ENCODE results near the gene SLC26A1. TPM values are rescaled to one million over a fixed set of nuclear protein-coding genes. Genes with fewer than 3 reads are reported as not detected.

SLC26A1 gene
- total RNA-seq, 1 experiment from 2014 or later: 0.09 TPM

DNA sequence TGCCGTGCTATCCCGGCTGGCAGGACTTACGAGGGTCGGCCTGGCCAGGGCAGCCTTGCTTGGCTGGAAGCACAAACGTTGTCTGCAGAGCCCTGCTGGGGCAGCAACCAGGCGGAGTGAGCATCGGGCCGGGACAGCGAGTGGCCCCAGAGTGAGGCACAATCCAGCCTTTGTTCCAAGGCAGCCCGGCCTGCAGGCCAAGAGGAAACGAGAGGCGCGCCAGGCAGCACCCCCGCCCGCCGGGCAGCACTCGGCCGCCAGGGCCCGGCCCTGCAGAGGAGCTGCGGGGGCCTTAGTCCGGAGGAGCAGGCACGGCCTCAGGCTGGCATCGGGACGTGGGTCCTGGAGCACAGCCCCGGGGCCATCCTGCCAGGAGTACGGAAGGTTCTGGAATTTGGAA is 42.3 kb upstream of the SLC26A1 start:
- DNase-seq: no peak
- Histone ChIP-seq H3K27ac (ENCODE audit: insufficient read length, low read depth, low read length) (no peak overlapping the region), H3K79me1 (ENCODE audit: insufficient read depth, low read depth, low read length, poor library complexity, severe bottlenecking) (no peaks in the 10 kb centered on the region), H2AFZ (ENCODE audit: low read length) (no peak overlapping the region), H2BK5ac (ENCODE audit: insufficient read length, low read length) (no peak overlapping the region), H3K56ac (ENCODE audit: insufficient read length, low read depth, low read length) (no peak overlapping the region), H3K9ac (ENCODE audit: extremely low read depth, insufficient read length, low read length) (no peak overlapping the region), H4K91ac (ENCODE audit: insufficient read length, low read depth, low read length) (no peak overlapping the region), H4K5ac (ENCODE audit: insufficient read length, low read depth, low read length) (no peak overlapping the region), H2BK15ac (ENCODE audit: low read depth, low read length) (no peak overlapping the region), H3K4me2 (ENCODE audit: insufficient read depth, insufficient read length, low read length) (no peak overlapping the region), H4K8ac (replicated peaks; ENCODE audit: insufficient read length, low read depth, low read length) (no peak overlapping the region), H2AK5ac (ENCODE audit: insufficient read length, low read length) (no peak overlapping the region), H3K14ac (ENCODE audit: insufficient read depth, low read length) (no peak overlapping the region), H2BK12ac (ENCODE audit: insufficient read length, low read depth, low read length) (no peak overlapping the region), H3K23ac (ENCODE audit: insufficient read length, low read depth, low read length) (no peak overlapping the region), H2BK120ac (ENCODE audit: low read depth, low read length, poor library complexity, severe bottlenecking) (no peak overlapping the region), H3K79me2 (ENCODE audit: insufficient read depth, low read length) (no peaks in the 10 kb centered on the region), H3K4ac (ENCODE audit: low read depth, low read length) (no peak overlapping the region), H3K18ac (ENCODE audit: insufficient read length, low read depth, low read length) (no peak overlapping the region), H3T11ph (ENCODE audit: low read length) (no peak overlapping the region), H2BK20ac (ENCODE audit: low read depth, low read length, poor library complexity, severe bottlenecking) (no peak overlapping the region), H3K9me3 (ENCODE audit: control insufficient read depth, low read depth, low read length) (no peaks in the 10 kb centered on the region), H3K27me3 (ENCODE audit: insufficient read depth, low read length) (no peaks in the 10 kb centered on the region), H3K23me2 (ENCODE audit: insufficient read length, low read depth, low read length, poor library complexity, severe bottlenecking) (no peaks in the 10 kb centered on the region), H4K20me1 (ENCODE audit: control insufficient read depth, insufficient read depth, insufficient read length) (no peaks in the 10 kb centered on the region), H3K4me1 (ENCODE audit: insufficient read depth, low read length) (no peaks in the 10 kb centered on the region)
- no peaks in the 10 kb centered on the region for H3K27me3 Mint-ChIP-seq (ENCODE audit: low read depth)
- no CpG with 5 or more reads among the region's 26 CpGs for WGBS (ENCODE audit: extremely low coverage, insufficient read length, low lambda C conversion rate)
- no peak overlapping the region; a peak in 1 of 7 replicates for H3K27ac Mint-ChIP-seq
- no peak overlapping the region for H3K4me3 Mint-ChIP-seq
- H3K4me1 Mint-ChIP-seq: peaks cover 0 to 4% of the 10 kb centered on the region in 2 experiments; a peak in 3 of 4 replicates
- TF ChIP-seq, protein P1, sequence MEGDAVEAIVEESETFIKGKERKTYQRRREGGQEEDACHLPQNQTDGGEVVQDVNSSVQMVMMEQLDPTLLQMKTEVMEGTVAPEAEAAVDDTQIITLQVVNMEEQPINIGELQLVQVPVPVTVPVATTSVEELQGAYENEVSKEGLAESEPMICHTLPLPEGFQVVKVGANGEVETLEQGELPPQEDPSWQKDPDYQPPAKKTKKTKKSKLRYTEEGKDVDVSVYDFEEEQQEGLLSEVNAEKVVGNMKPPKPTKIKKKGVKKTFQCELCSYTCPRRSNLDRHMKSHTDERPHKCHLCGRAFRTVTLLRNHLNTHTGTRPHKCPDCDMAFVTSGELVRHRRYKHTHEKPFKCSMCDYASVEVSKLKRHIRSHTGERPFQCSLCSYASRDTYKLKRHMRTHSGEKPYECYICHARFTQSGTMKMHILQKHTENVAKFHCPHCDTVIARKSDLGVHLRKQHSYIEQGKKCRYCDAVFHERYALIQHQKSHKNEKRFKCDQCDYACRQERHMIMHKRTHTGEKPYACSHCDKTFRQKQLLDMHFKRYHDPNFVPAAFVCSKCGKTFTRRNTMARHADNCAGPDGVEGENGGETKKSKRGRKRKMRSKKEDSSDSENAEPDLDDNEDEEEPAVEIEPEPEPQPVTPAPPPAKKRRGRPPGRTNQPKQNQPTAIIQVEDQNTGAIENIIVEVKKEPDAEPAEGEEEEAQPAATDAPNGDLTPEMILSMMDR (conservative IDR thresholded peaks at IDR 0.05): no peak
- H3K36me3 Mint-ChIP-seq (ENCODE audit: insufficient read depth in 1 of 3, low read depth in 3 of 3): no peaks in the 10 kb centered on the region
- no peaks in the 10 kb centered on the region for H3K9me3 Mint-ChIP-seq

Data from H9 (cell line).